Measurements from ENCODE around the gene EML1. TPM values are rescaled to one million over a fixed set of nuclear protein-coding genes. Genes with fewer than 3 reads are reported as not detected.
A peak's percentile ranks its signal among the peaks of the same experiment; 100 is the strongest.

The EML1 gene
- total RNA-seq, 4 donors from 2014 or later = 92.3 to 131 (median 119) TPM

- 38% methylated on average over 4 of the region's 4 CpGs for WGBS
- Histone ChIP-seq H3K9me3 (no peaks in the 10 kb centered on the region), H3K36me3 (no peaks in the 10 kb centered on the region), H3K27ac (replicated peaks in 1 of 4) (peak overlapping the region; percentile 58 to 94 (median 81)), H3K27me3 (no peaks in the 10 kb centered on the region), H3K4me1 (peaks cover 25 to 69% (median 62%) of the 10 kb centered on the region in 4 donors), H3K4me3 (peak overlapping the region; percentile 61 to 74 (median 66))
- no peak for TF ChIP-seq POLR2A (IDR thresholded peaks at IDR 0.05; ENCODE audit: low read depth)
- TF ChIP-seq, protein P1, sequence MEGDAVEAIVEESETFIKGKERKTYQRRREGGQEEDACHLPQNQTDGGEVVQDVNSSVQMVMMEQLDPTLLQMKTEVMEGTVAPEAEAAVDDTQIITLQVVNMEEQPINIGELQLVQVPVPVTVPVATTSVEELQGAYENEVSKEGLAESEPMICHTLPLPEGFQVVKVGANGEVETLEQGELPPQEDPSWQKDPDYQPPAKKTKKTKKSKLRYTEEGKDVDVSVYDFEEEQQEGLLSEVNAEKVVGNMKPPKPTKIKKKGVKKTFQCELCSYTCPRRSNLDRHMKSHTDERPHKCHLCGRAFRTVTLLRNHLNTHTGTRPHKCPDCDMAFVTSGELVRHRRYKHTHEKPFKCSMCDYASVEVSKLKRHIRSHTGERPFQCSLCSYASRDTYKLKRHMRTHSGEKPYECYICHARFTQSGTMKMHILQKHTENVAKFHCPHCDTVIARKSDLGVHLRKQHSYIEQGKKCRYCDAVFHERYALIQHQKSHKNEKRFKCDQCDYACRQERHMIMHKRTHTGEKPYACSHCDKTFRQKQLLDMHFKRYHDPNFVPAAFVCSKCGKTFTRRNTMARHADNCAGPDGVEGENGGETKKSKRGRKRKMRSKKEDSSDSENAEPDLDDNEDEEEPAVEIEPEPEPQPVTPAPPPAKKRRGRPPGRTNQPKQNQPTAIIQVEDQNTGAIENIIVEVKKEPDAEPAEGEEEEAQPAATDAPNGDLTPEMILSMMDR (IDR thresholded peaks at IDR 0.05) = no peak
- TF ChIP-seq EP300 (IDR thresholded peaks at IDR 0.05) = no peak
- no peak for TF ChIP-seq POLR2AphosphoS5 (IDR thresholded peaks at IDR 0.05)
- intact Hi-C loops (cut with DNase I) = no loop called here
- no peak for DNase-seq (ENCODE audit: extremely low spot score)
Observed at GRCh38 chr14:99794151-99794780, 1.1 kb downstream of the EML1 start.

- Histone ChIP-seq H3K4me3 (peak overlapping the region in 1 of 4 donors; percentile 69), H3K4me1 (peaks cover 25 to 69% (median 57%) of the 10 kb centered on the region in 4 donors), H3K27me3 (no peaks in the 10 kb centered on the region), H3K36me3 (no peaks in the 10 kb centered on the region), H3K9me3 (no peaks in the 10 kb centered on the region), H3K27ac (replicated peaks in 1 of 4) (peak overlapping the region in 3 of 4 donors; percentile 58 to 94 (median 69))
- TF ChIP-seq POLR2A (IDR thresholded peaks at IDR 0.05; ENCODE audit: low read depth) (no peak), EP300 (IDR thresholded peaks at IDR 0.05) (no peak), POLR2AphosphoS5 (IDR thresholded peaks at IDR 0.05) (no peak)
- TF ChIP-seq, protein P1 (IDR thresholded peaks at IDR 0.05) = no peak
- DNase-seq (ENCODE audit: extremely low spot score) = no peak
- intact Hi-C loops (cut with DNase I) = loop anchor here (5.0 kb wide), 1 partner anchor 87 kb away; no protein-coding TSS in a partner anchor
- 71% methylated on average over 4 of the region's 4 CpGs for WGBS
Observed at GRCh38 chr14:99795046-99795445, 1.8 kb downstream of the EML1 start.

GRCh38 chr14:99797231-99797630 lies 4.0 kb downstream of the EML1 start:
- H3K27ac ChIP-seq (replicated peaks in 1 of 4) = no peak overlapping the region
- intact Hi-C loops (cut with DNase I) = loop anchor here (5.0 kb wide), 1 partner anchor 85 kb away; no protein-coding TSS in a partner anchor
- no peak for TF ChIP-seq EP300 (IDR thresholded peaks at IDR 0.05)
- no peak for TF ChIP-seq POLR2A (IDR thresholded peaks at IDR 0.05; ENCODE audit: low read depth)
- TF ChIP-seq POLR2AphosphoS5 (IDR thresholded peaks at IDR 0.05) = no peak
- TF ChIP-seq, protein P1 (IDR thresholded peaks at IDR 0.05) = no peak
- no peaks in the 10 kb centered on the region for H3K36me3 ChIP-seq
- H3K4me1 ChIP-seq = peaks cover 12 to 56% (median 47%) of the 10 kb centered on the region in 4 donors
- no peaks in the 10 kb centered on the region for H3K9me3 ChIP-seq
- no peak overlapping the region for H3K4me3 ChIP-seq
- no peaks in the 10 kb centered on the region for H3K27me3 ChIP-seq
- no peak for DNase-seq (ENCODE audit: extremely low spot score)

GRCh38 chr14:99800781-99801180 lies 7.6 kb downstream of the EML1 start:
- no peak for TF ChIP-seq POLR2AphosphoS5 (IDR thresholded peaks at IDR 0.05)
- no peak for TF ChIP-seq POLR2A (IDR thresholded peaks at IDR 0.05; ENCODE audit: low read depth)
- TF ChIP-seq EP300 (IDR thresholded peaks at IDR 0.05) = no peak
- TF ChIP-seq, protein P1 (IDR thresholded peaks at IDR 0.05) = no peak
- 87% methylated on average over 4 of the region's 5 CpGs for WGBS
- no peak overlapping the region for H3K4me3 ChIP-seq
- no peak for DNase-seq (ENCODE audit: extremely low spot score)
- no peaks in the 10 kb centered on the region for H3K36me3 ChIP-seq
- no peaks in the 10 kb centered on the region for H3K27me3 ChIP-seq
- intact Hi-C loops (cut with DNase I) = no loop called here
- H3K9me3 ChIP-seq = no peaks in the 10 kb centered on the region
- H3K4me1 ChIP-seq = peaks cover 0 to 51% (median 31%) of the 10 kb centered on the region in 4 donors
- H3K27ac ChIP-seq (replicated peaks in 1 of 4) = no peak overlapping the region

Measured in esophagus muscularis mucosa (tissue), 4 donors.